Loucy (cell line): ENCODE results near the gene FBXW8.
A peak's percentile ranks its signal among the peaks of the same experiment; 100 is the strongest.

ENCODE experiments used
- H2AFZ ChIP-seq: fragments of 200-600 bp; sonication (generic); 2 replicates; pipeline ENCODE4 v1.6.0; 2016; ENCODE audit warnings: antibody characterized with exemption, mild to moderate bottlenecking, low read length, moderate library complexity
- H3F3A ChIP-seq: fragments of 200-600 bp; 2 replicates; pipeline ENCODE4 v1.6.0; 2016; ENCODE audit warnings: antibody characterized with exemption, low read depth, mild to moderate bottlenecking
- H3K27me3 ChIP-seq: fragments of 200-600 bp; sonication (generic); 2 replicates; pipeline ENCODE4 v1.6.1; 2014; ENCODE audit warnings: low read length, mild to moderate bottlenecking; ENCODE audit not compliant: insufficient read depth, poor library complexity, severe bottlenecking
- H3K36me3 ChIP-seq: fragments of 200-600 bp; sonication (generic); 2 replicates; pipeline ENCODE4 v1.6.1; 2016; ENCODE audit warnings: low read length; ENCODE audit not compliant: insufficient read depth
- H3K4me1 ChIP-seq: fragments of 200-600 bp; sonication (generic); 2 replicates; pipeline ENCODE4 v1.5.1; 2014; ENCODE audit warnings: low read length, mild to moderate bottlenecking; ENCODE audit not compliant: insufficient read depth, poor library complexity, severe bottlenecking
- H3K4me2 ChIP-seq: fragments of 200-600 bp; sonication (generic); 2 replicates; pipeline ENCODE4 v1.6.0; 2014; ENCODE audit warnings: antibody characterized with exemption, low read length, low read depth, mild to moderate bottlenecking; ENCODE audit not compliant: poor library complexity, severe bottlenecking
- H3K4me3 ChIP-seq: fragments of 200-600 bp; sonication (generic); 2 replicates; pipeline ENCODE4 v1.5.1; 2014; ENCODE audit warnings: low read length, mild to moderate bottlenecking, mixed read lengths; ENCODE audit not compliant: poor library complexity, severe bottlenecking
- H3K79me2 ChIP-seq: fragments of 200-600 bp; sonication (generic); 2 replicates; pipeline ENCODE4 v1.6.1; 2014; ENCODE audit warnings: low read length; ENCODE audit not compliant: insufficient read depth
- H3K9ac ChIP-seq: fragments of 200-600 bp; sonication (generic); 2 replicates; pipeline ENCODE4 v1.6.0; 2014; ENCODE audit warnings: mild to moderate bottlenecking, low read depth, low read length, moderate library complexity; ENCODE audit not compliant: poor library complexity, severe bottlenecking
- H3K9me2 ChIP-seq: fragments of 200-600 bp; sonication (generic); replicated peaks from 2 replicates; pipeline ENCODE4 v1.6.1; 2016; ENCODE audit warnings: low read depth, low read length, mixed read lengths
- H3K9me3 ChIP-seq: fragments of 200-600 bp; sonication (generic); 2 replicates; pipeline ENCODE4 v1.6.1; 2014; ENCODE audit warnings: mild to moderate bottlenecking, antibody characterized with exemption, low read length, low read depth; ENCODE audit not compliant: insufficient read depth
- H4K20me1 ChIP-seq: fragments of 200-600 bp; sonication (generic); 2 replicates; pipeline ENCODE4 v1.6.0; 2014; ENCODE audit warnings: antibody characterized with exemption, low read length, mild to moderate bottlenecking; ENCODE audit not compliant: insufficient read depth, poor library complexity, severe bottlenecking
- EZH2phosphoT487 ChIP-seq: fragments of 200-600 bp; IDR thresholded peaks from 2 replicates; pipeline ENCODE4 v1.6.1; 2018; ENCODE audit warnings: antibody characterized with exemption, mild to moderate bottlenecking, moderate library complexity, borderline replicate concordance
- TF ChIP-seq, protein P1 (sequence below): fragments of 200-600 bp; sonication (generic); conservative IDR thresholded peaks from 2 replicates; pipeline ENCODE4 v1.5.1; 2014; ENCODE audit warnings: mild to moderate bottlenecking, antibody characterized with exemption, low read length

The FBXW8 gene

DNA sequence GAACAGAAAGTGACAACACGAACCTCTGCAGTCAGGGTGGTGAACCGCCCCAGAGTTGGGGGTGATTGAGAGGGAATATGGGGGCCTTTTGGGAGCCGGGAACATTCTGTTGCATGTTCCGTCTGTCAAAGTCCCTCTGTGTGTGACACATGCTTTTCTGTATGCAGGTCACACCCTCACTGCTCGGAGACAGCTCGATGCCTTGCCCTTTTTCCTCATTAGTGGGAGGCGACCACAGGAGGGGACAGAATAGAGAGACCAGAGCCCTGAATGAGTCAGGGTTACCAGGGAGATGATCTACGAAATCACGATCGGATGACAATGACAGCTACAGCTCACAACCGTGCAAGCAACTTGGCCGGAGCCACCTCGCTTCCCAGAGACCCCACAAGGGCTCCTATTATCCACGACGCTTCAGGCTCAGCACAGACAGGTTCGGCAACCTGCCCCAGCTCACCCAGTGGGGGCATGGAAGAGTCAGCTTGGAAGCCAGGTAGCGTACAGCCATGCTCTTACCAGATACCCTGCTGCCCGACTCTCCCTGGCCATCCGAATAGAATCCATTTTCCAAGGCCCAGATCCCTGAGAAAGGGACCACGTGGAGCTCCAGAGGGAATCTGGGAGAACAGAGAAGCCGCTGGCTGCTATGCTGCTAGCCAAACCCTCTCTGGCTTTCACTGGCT is 149.6 kb downstream of the FBXW8 start:
- H3K9ac ChIP-seq = peak overlapping the region; percentile 79
- no peaks in the 10 kb centered on the region for H3K27me3 ChIP-seq
- H3K4me3 ChIP-seq = no peak overlapping the region
- TF ChIP-seq EZH2phosphoT487 = no peak
- TF ChIP-seq, protein P1, sequence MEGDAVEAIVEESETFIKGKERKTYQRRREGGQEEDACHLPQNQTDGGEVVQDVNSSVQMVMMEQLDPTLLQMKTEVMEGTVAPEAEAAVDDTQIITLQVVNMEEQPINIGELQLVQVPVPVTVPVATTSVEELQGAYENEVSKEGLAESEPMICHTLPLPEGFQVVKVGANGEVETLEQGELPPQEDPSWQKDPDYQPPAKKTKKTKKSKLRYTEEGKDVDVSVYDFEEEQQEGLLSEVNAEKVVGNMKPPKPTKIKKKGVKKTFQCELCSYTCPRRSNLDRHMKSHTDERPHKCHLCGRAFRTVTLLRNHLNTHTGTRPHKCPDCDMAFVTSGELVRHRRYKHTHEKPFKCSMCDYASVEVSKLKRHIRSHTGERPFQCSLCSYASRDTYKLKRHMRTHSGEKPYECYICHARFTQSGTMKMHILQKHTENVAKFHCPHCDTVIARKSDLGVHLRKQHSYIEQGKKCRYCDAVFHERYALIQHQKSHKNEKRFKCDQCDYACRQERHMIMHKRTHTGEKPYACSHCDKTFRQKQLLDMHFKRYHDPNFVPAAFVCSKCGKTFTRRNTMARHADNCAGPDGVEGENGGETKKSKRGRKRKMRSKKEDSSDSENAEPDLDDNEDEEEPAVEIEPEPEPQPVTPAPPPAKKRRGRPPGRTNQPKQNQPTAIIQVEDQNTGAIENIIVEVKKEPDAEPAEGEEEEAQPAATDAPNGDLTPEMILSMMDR = no peak
- H3K36me3 ChIP-seq = peaks cover 31% of the 10 kb centered on the region; the same call in 1 of the 2 replicates
- no peaks in the 10 kb centered on the region for H3K9me3 ChIP-seq
- peak overlapping the region; percentile 12 for H3K4me2 ChIP-seq
- no peaks in the 10 kb centered on the region for H4K20me1 ChIP-seq
- H3K9me2 ChIP-seq = no peaks in the 10 kb centered on the region
- peaks cover 61% of the 10 kb centered on the region for H3K4me1 ChIP-seq
- peaks cover 20% of the 10 kb centered on the region; the same call in 1 of the 2 replicates for H3F3A ChIP-seq
- H2AFZ ChIP-seq = no peak overlapping the region
- H3K79me2 ChIP-seq = peaks cover 81% of the 10 kb centered on the region

GRCh38 chr12:117060929-117061305 is 150.2 kb downstream of the FBXW8 start:
- Histone ChIP-seq H3K4me3 (no peak overlapping the region), H4K20me1 (no peaks in the 10 kb centered on the region), H3F3A (peaks cover 20% of the 10 kb centered on the region; the same call in 1 of the 2 replicates), H3K36me3 (peaks cover 27% of the 10 kb centered on the region; the same call in 1 of the 2 replicates), H2AFZ (no peak overlapping the region), H3K27me3 (no peaks in the 10 kb centered on the region), H3K9me3 (no peaks in the 10 kb centered on the region), H3K9me2 (no peaks in the 10 kb centered on the region), H3K4me2 (peak overlapping the region; percentile 12), H3K9ac (peak overlapping the region; percentile 79), H3K4me1 (peaks cover 66% of the 10 kb centered on the region), H3K79me2 (peaks cover 82% of the 10 kb centered on the region)
- no peak for TF ChIP-seq EZH2phosphoT487
- TF ChIP-seq, protein P1 = no peak

- TF ChIP-seq, protein P1 = no peak
- Histone ChIP-seq H3K9me2 (no peaks in the 10 kb centered on the region), H4K20me1 (no peaks in the 10 kb centered on the region), H3F3A (peaks cover 20% of the 10 kb centered on the region; the same call in 1 of the 2 replicates), H3K4me2 (peak overlapping the region; percentile 12), H2AFZ (no peak overlapping the region), H3K4me1 (peaks cover 73% of the 10 kb centered on the region), H3K9me3 (no peaks in the 10 kb centered on the region), H3K9ac (peak overlapping the region; percentile 79), H3K4me3 (no peak overlapping the region), H3K79me2 (peaks cover 82% of the 10 kb centered on the region), H3K36me3 (peaks cover 23% of the 10 kb centered on the region; the same call in 1 of the 2 replicates), H3K27me3 (no peaks in the 10 kb centered on the region)
Measured at GRCh38 chr12:117061555-117062079, 150.9 kb downstream of the FBXW8 start.
